Measurements from ENCODE around the gene ADSS1. TPM values are rescaled to one million over a fixed set of nuclear protein-coding genes. Genes with fewer than 3 reads are reported as not detected.

The ADSS1 gene
- polyA plus RNA-seq, 1 donor (not counting 4 experiments of a cell fraction or from before 2014, with no cell fraction given): 1.7 TPM

GRCh38 chr14:104712881-104713734 is 10.9 kb upstream of the ADSS1 start:
- FAIRE-seq: no peak
- no peak overlapping the region for H3K27ac ChIP-seq (ENCODE audit: control insufficient read depth, insufficient read depth, low read length)
- no peak overlapping the region for H3K4me3 ChIP-seq (ENCODE audit: control insufficient read depth in 2 of 3, extremely low read depth in 1 of 3, insufficient read depth in 2 of 3, low read depth in 1 of 3, low read length in 3 of 3)
- H3K79me2 ChIP-seq (ENCODE audit: control insufficient read depth, insufficient read depth, low read length): no peaks in the 10 kb centered on the region
- peaks cover 29 to 35% of the 10 kb centered on the region in 2 experiments for H3K36me3 ChIP-seq (ENCODE audit: control insufficient read depth in 2 of 2, extremely low read depth in 1 of 2, insufficient read depth in 2 of 2, low read length in 2 of 2)
- H3K27me3 ChIP-seq (ENCODE audit: control insufficient read depth, extremely low read depth, insufficient read depth, low read length): no peaks in the 10 kb centered on the region
- H3K9me3 ChIP-seq (ENCODE audit: control insufficient read depth, low read depth, low read length): no peaks in the 10 kb centered on the region
- TF ChIP-seq CTCF (optimal IDR thresholded peaks at IDR 0.05 in 1 of 3, IDR thresholded peaks at IDR 0.05 in 1 of 3, conservative IDR thresholded peaks at IDR 0.05 in 1 of 3; ENCODE audit: extremely low read depth in 1 of 3, insufficient read depth in 2 of 3, low read length in 3 of 3) (no peak), EZH2 (IDR thresholded peaks at IDR 0.05; ENCODE audit: low read length) (no peak)
- dilution Hi-C loops (cut with MboI; ENCODE audit: extremely low pct_ligation_motif_present, low sequenced_read_pairs): no loop called here
- no peaks in the 10 kb centered on the region for H3K4me1 ChIP-seq (ENCODE audit: control insufficient read depth, extremely low read depth, insufficient read depth, low read length)
- no peaks in the 10 kb centered on the region for H4K20me1 ChIP-seq (ENCODE audit: control insufficient read depth, extremely low read depth, insufficient read depth, low read length)
- no peak overlapping the region for H3K9ac ChIP-seq (ENCODE audit: control insufficient read depth, extremely low read depth, insufficient read depth, low read length)
- H2AFZ ChIP-seq (ENCODE audit: control insufficient read depth, low read length): no peak overlapping the region
- no peak for DNase-seq (ENCODE audit: low read depth, low spot score)
- H3K9me1 ChIP-seq (ENCODE audit: control insufficient read depth, extremely low read depth, insufficient read depth, low read length): no peaks in the 10 kb centered on the region
- H3K4me2 ChIP-seq (ENCODE audit: control insufficient read depth, extremely low read depth, insufficient read depth, low read depth, low read length): no peak overlapping the region

- H2AFZ ChIP-seq (ENCODE audit: control insufficient read depth, low read length): no peak overlapping the region
- no peaks in the 10 kb centered on the region for H4K20me1 ChIP-seq (ENCODE audit: control insufficient read depth, extremely low read depth, insufficient read depth, low read length)
- no peak overlapping the region for H3K4me2 ChIP-seq (ENCODE audit: control insufficient read depth, extremely low read depth, insufficient read depth, low read depth, low read length)
- FAIRE-seq: no peak
- H3K79me2 ChIP-seq (ENCODE audit: control insufficient read depth, insufficient read depth, low read length): no peaks in the 10 kb centered on the region
- no peaks in the 10 kb centered on the region for H3K27me3 ChIP-seq (ENCODE audit: control insufficient read depth, extremely low read depth, insufficient read depth, low read length)
- no peaks in the 10 kb centered on the region for H3K4me1 ChIP-seq (ENCODE audit: control insufficient read depth, extremely low read depth, insufficient read depth, low read length)
- DNase-seq (ENCODE audit: low read depth, low spot score): no peak
- H3K9ac ChIP-seq (ENCODE audit: control insufficient read depth, extremely low read depth, insufficient read depth, low read length): no peak overlapping the region
- dilution Hi-C loops (cut with MboI; ENCODE audit: extremely low pct_ligation_motif_present, low sequenced_read_pairs): no loop called here
- no peaks in the 10 kb centered on the region for H3K9me1 ChIP-seq (ENCODE audit: control insufficient read depth, extremely low read depth, insufficient read depth, low read length)
- H3K4me3 ChIP-seq (ENCODE audit: control insufficient read depth in 2 of 3, extremely low read depth in 1 of 3, insufficient read depth in 2 of 3, low read depth in 1 of 3, low read length in 3 of 3): no peak overlapping the region
- no peaks in the 10 kb centered on the region for H3K9me3 ChIP-seq (ENCODE audit: control insufficient read depth, low read depth, low read length)
- TF ChIP-seq CTCF (optimal IDR thresholded peaks at IDR 0.05 in 1 of 3, IDR thresholded peaks at IDR 0.05 in 1 of 3, conservative IDR thresholded peaks at IDR 0.05 in 1 of 3; ENCODE audit: extremely low read depth in 1 of 3, insufficient read depth in 2 of 3, low read length in 3 of 3): no peak
- no peak for TF ChIP-seq EZH2 (IDR thresholded peaks at IDR 0.05; ENCODE audit: low read length)
- H3K36me3 ChIP-seq (ENCODE audit: control insufficient read depth in 2 of 2, extremely low read depth in 1 of 2, insufficient read depth in 2 of 2, low read length in 2 of 2): peaks cover 26 to 38% of the 10 kb centered on the region in 2 experiments
- H3K27ac ChIP-seq (ENCODE audit: control insufficient read depth, insufficient read depth, low read length): no peak overlapping the region
Measured at GRCh38 chr14:104714066-104714465, 10.0 kb upstream of the ADSS1 start.

Data from keratinocyte (primary cell).